Spleen (tissue), 7 donors: Measurements from ENCODE around the gene TWF2.

Experiments used
- POLR2A ChIP-seq, 3 donors: fragments of 450-650 bp; IDR thresholded peaks; one replicate each; pipeline ENCODE4 v1.5.1; 2017; ENCODE audit warnings: antibody characterized with exemption in 3 of 3, mild to moderate bottlenecking in 1 of 3
- TF ChIP-seq, protein P1 (sequence below), 11 experiments: fragments of 200-600 bp in 7 of 11; fragments of 450-650 bp in 4 of 11; sonication (generic) in 4 of 11; IDR thresholded peaks in 8 of 11; conservative IDR thresholded peaks in 3 of 11; 1 replicate in 7 of 11; 2 replicates in 4 of 11; pipeline versions ENCODE4 v1.4.0 to v1.8.0; 2016 to 2021; ENCODE audit warnings: antibody characterized with exemption in 11 of 11, inconsistent platforms in 4 of 11, mild to moderate bottlenecking in 1 of 11
- donor health status: DM: no; HTN: no; CAD: no; lungs with moderate emphysema.
- donor health status: DM: no; HTN: no; CAD: no.
- donor health status: DM: no; HTN: no; CAD: no.

- TF ChIP-seq, protein P1, sequence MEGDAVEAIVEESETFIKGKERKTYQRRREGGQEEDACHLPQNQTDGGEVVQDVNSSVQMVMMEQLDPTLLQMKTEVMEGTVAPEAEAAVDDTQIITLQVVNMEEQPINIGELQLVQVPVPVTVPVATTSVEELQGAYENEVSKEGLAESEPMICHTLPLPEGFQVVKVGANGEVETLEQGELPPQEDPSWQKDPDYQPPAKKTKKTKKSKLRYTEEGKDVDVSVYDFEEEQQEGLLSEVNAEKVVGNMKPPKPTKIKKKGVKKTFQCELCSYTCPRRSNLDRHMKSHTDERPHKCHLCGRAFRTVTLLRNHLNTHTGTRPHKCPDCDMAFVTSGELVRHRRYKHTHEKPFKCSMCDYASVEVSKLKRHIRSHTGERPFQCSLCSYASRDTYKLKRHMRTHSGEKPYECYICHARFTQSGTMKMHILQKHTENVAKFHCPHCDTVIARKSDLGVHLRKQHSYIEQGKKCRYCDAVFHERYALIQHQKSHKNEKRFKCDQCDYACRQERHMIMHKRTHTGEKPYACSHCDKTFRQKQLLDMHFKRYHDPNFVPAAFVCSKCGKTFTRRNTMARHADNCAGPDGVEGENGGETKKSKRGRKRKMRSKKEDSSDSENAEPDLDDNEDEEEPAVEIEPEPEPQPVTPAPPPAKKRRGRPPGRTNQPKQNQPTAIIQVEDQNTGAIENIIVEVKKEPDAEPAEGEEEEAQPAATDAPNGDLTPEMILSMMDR (IDR thresholded peaks at IDR 0.05 in 8 of 11, conservative IDR thresholded peaks at IDR 0.05 in 3 of 11): no peak
- TF ChIP-seq POLR2A (IDR thresholded peaks at IDR 0.05): no peak
Observed at GRCh38 chr3:52218026-52218425, 20.9 kb downstream of the TWF2 start.
